Suppressor macrophage (primary cell): ENCODE results near the gene PDCL3.

Experiments used
- DNase-seq, 4 experiments: peaks; one replicate each; pipeline ENCODE4 v3.0.0-alpha.2; 2020 to 2022

The PDCL3 gene

DNA sequence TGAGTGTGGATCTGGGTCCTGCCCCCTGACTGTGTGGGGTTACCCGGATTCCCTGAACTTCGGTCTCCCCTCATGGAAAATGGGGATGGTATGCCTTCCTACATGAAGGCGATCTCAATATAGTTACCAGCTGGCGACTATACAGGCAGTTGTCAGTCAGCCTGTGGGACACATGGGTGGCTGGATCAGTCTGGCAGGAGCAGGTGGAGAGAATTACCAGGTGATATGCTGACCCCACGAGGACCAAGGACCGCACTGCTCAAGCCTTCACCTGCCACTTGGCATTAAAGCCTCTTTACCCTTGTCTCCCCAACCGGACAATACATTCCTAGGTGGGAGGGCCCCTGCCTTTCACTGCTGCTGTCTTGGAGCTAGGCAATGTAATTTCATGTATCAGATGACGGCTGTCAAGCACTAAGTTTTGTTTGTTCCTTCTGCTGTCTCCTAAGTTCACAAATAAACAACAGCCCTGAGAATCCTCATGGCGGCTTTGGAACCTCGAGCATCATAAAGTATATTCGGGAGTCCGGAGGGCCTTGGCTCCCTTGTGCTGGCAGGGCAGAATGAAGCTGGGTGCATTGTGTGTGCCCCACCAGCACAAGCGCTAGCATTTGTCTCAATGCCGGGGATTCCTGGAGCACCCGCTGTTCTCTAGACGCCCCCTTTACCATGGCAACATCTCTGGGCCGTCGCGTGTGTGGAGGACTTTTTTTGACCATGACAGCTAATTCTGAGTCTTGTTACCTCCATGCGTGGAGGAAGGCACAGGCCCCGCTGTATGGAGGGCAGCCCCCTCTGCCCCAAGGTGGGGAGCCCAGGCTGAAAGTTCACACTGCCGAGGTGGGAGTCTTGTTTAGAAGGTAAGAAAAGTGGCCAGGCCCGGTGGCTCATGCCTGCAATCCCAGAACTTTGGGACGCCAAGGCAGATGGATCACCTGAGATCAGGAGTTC is 48.6 kb downstream of the PDCL3 start:
- no peak for DNase-seq

DNA sequence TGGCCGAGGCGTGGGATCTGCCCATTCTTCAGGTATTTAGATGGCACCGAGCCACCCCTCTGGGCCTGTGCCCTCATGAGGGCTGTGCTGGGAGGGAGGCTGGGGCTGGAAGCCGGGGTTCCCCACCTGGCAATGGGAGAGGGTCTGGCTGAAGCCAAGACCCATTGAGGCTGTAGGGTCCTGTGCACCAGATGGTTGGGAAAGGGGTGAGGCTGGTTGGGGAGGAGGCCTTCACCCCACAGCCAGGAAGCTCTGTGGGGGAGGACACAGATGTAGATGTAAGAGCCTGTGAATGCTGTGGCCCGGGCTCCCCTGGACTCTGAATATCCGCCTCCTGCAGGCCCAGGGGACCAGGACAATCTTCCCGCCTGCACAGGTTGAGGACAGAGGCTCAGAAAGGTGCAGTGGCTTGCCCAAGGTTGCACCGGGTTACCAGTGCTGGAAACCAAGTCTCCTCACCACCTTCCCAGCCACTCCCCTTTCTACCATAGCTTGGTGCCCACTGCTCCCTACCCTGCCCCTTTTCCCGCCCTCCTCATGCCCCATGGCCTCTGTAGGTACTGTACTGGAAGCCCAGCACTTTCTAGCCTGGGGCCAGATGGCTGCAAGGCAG is 49.7 kb downstream of the PDCL3 start:
- DNase-seq = no peak

DNA sequence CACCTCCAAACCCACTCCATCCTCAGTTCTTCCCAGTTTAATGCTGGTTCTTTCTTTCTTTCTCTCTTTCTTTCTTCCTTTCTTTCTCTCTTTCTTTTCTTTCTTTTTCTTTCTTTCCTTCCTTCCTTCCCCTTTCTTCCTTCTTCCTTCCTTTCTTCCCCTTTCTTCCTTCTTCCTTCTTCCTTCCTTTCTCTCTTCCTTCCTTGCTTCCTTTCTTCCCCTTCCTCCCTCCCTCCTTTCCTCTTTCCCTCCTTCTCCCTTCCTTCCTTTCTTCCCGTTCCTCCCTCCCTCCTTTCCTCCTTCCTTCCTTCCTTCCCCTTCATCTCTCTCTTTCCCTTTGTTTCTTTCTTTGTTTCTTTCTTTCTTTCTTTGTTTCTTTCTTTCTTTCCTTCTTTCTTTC is 50.9 kb downstream of the PDCL3 start:
- DNase-seq = no peak

DNA sequence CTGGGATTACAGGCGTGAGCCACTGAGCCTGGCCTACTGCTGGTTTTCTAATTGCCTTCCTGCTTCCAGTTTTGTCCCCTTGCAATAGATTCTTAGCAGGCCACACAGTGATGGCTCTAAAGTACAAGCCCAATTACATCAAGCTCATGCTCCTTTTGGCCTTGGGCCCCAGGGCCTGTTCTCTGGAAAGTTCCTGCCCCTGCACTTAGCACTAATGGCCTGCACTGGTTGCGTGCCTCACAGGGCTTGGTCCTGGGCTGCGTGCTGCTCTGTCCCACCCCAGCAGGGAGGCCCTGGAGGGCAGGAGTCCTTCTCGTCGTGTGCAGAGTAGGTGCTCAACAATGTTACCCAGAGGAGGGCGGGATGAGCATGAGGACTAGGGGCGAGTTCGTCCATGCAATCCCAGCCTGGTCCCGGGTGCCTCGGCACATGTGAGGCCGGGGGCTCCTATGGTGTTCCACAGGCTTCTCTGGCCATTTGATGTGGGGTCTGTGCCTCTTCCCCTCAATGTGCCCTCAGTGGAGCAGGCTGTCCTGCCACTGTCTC is 51.7 kb downstream of the PDCL3 start:
- no peak for DNase-seq

DNA sequence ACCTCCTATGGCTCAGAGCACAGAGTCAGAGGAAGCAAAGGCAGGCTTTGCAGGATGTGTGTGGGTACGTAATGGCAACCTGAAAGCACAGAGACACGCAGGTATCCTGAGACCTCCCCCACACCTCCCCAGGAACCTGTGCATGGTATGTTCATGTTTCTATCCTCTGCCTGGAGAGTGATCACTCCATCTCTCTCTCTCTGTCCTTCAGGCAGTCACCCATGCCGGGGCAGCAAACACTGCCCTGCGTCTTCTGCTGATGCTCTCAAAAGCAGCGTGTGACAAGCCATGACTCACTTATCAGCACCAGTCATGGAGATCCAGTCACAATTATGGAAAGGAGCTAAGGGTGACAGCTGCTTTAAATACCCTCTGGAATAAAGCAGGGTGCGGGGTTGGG is 52.7 kb downstream of the PDCL3 start:
- no peak for DNase-seq

DNA sequence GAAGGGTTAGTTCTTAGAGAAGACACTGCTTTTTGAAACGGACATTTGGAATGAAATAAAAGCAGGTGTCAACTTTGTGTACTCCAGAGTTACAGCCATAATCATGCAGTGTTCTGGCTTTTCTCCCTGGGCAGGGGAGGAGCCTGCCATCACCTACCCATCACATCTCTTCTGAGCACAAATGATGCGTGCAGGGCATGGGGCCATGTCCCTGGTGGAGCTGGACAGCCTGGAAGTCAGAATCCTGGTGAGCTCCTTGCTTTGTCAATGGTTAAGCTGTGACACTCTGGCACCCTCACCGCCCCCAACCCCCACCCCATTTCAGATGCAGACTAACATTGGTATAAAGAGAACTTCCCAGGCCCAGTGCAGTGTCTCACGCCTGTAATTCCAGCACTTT is 53.1 kb downstream of the PDCL3 start:
- no peak for DNase-seq

DNA sequence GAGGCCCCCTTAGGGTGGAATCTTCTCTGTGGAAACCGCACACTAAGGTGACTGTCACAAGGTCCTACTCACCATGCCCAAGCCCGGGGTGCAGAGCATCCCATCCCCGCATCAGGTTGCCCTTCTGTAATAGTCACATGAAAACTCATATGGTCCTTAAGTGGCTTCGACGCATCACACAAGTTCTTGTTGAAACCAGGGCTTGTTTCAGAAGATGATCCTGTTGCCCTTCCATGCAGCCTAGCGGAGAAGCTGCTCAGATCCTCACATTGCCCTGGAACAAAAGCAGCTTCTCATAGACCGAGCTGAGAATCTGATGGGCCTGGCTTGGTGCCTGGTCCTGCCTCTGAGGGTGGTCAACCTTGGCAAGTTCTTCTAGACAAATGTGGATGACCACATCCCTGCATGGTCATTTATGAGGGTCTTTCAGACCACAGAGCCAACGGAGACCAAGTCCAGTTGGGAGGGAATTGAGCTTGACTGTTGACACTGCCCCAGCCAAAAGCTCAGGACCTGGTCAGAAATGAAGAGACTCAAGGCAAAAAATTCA is 54.1 kb downstream of the PDCL3 start:
- no peak for DNase-seq

DNA sequence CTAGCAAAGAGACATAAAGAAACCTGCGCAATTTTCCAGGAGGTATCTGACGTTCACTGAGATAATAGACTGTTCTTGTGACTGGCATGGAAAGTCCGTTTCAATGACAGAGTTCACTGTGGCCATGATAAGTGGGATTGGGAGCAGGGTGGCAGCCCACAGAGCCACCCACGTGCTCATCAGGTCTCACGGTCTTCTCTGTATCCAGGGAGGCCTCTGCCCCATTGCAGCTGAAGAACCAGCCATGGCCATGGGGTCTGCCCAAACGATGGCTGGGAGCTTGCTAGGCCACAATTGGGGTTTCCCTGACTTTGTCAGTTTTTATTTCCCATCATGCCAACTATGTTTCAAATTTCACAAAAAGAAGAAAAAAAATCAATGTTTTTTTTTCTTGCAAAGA is 57.2 kb downstream of the PDCL3 start:
- no peak for DNase-seq

DNA sequence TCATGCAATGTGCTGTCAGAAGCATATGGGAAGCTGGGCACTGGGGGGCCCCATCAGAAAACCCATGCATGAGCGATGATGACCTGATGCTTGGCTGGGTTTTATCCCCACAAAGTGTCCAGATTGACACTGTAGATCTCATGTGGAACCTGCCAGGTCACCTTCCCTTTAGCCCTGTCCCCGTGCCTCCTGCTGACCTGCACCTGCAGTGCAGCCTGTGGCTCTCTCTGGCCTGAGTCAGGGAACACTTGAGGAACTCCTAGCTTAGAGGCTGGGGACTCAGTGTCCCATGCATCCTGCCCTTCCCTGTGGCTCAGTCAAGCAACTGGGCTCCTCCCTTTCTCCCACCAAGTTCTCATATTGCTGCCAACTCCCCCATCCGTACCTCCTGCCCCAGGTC is 57.7 kb downstream of the PDCL3 start:
- DNase-seq = no peak

DNA sequence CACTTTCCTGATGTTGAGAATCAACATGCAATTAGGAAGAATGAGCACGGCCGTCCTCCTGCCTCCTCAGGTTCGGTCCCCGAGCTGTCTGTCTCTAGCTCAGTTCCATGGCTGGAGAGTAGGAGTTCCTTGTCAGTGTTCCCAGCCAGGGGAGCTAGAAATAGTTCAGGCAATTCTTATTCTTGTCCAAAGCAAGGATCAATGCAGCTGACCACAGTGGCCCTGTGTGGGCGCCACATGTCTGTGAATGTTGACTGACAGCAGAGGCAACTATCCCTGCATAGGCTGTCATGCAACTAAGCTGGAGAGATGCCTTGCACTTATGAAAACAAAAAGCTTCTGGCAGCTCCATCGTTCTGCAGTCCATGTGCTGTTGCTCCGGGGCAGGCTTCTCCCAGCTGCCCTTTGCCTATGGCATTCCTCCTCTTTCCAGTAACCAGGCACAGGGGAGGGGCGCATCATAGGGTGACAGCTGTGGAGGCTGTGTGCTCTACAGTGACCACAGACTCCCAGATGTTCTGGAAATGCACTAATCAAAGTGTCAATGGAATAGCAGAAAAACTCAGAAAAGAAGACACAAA is 58.7 kb downstream of the PDCL3 start:
- DNase-seq = no peak

DNA sequence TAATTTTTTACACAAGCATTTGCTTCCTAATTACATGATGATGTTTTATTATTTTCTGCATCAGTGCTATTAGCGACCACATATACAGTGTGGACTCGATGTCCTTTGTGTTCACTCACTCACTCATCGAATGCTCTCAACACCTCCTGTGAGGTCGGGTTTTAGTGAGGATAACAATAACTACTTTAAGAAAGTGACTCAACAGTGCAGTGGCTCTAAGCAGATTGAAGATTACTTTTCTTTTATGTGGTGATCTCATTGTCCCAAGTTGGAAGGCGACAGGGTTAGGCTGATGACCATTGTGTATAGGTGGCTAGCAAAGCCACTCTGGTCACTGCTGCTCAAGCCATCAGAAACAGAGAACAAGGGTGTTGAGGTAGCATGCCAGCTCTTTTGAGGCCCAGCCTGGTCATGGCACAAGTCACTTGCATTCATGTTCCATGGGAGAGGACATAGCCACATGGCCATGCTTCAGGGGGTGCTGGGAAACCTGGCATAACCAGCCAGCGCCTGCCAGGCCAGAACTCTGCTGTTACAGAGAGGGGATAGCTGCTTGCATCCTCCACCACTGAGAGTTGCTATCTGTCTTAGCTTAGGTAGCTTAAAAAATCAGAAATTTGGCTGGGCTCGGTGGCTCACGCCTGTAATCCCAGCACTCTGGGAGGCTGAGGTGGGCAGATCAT is 60.4 kb downstream of the PDCL3 start:
- no peak for DNase-seq

DNA sequence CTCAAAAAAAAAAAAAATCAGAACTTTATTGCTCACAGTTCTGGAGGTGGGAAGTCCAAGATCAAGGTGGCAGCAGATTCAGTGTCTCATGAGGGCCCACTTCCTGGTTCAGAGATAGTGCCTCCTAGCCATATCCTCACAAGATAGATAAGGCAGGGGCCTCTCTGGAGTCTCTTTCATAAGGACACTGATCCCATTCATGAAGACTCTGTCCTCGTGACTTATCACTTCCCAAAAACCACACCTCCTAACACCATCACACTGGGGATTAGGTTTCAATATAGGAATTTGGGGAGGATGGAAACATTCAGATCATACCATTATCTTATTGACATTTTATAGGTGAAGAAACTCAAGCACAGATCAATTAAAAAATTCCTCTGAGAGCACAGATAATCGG is 61.1 kb downstream of the PDCL3 start:
- no peak for DNase-seq

DNA sequence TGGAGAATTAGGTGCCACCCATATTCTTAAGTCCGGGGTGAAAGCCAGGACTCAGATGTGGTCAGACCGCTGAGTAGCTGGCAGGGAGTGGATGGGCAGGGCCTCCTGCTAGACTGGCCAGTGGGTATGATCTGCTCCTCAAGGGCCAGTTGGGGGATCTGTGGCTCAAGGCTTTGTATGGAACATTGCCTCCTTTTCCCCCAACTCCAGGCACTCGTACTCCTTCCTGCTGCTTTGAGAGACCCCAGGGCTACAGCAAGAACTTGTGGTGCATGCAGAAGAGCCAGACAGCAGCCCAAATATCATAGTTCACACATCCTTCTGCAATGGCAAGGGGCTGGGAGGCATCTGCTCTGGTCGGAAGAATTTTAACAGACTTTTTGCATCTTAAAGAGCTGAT is 61.7 kb downstream of the PDCL3 start:
- DNase-seq = no peak

DNA sequence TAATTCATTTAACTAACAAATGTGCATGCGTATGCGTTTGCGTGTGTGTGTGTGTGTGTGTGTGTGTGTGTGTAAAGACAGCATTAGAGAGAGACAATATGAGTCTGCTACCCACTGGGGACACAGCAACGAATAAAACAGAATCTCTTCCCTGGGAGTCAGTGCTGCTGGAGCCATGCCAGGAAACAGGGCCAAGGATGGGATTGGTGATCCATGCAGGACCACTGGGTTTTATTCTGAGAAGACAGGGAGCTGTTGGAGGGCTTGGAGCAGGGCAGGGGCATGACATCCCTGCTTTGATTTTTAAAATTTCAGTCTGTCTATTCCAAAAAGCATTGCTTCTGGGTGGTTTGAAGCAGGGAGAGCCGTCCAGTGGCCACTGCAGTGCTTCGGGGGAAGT is 62.9 kb downstream of the PDCL3 start:
- no peak for DNase-seq
